Measurements from ENCODE around the gene MCM6.
"Not testable (repeated sequence)": the region's sequence is repeated elsewhere in the genome, so short reads cannot be mapped to it uniquely, and the experiment has no call there.

The MCM6 gene

DNA sequence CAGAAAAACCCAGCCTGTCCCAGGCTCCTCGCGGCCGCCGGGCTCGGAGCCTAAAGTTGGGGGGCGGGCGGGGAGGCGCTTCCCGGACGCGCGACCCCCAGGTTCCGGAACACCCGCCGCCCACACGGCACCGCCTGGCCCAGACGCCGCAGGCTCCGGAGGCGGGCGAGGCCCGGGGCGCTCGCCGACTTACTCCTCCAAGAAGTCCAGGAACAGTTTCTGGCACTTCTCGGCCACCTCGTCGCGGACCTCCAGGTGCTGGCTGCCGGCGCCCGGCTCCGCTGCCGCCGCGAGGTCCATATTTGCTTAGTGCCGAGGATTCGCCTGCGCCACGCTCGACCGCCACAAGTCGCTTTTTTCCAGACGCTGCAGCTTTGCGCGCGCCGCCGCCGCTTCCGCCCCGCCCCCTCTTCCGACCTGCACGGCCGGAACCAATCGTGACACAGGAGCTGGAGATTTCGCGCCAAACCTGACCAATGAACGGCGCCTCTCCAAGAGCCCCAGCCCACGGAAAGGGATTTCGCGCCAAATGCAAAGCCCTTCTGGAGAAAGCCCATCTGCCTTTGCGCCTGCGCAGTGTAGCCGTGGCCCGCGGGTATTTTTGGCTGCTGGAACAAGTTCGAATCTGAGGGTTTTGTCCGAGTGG is at the start of gene MCM6:
Gene MCM6, minus strand, starts transcription at position 378 of the 646 bp plus-strand sequence. Its CDS starts 78 bp downstream, at position 300.
- DNase-seq (ENCODE audit: low spot score): peak; percentile 99

GRCh38 chr2:135925571-135925970 is 49.3 kb upstream of the MCM6 start:
- no peak for DNase-seq (ENCODE audit: low spot score)

DNA sequence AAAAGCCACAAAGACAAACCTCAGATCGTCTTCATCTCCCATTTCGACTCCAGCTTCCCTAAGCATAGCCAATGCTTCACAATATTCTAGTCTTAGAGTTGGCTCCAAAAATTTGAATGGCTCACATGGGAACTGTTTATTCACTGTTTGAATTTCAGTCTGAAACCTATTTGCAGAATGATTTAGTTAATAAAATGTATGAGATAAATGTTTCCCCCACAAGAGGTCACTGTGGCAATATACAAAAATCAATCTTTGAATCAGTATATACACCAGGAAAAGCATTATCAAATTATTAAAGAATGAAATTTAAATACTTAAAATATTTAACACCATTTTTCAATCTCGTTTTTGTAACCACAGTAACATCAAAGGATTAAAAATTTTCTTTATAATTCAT is 40.0 kb upstream of the MCM6 start:
- DNase-seq (ENCODE audit: low spot score): peak; percentile 82

DNA sequence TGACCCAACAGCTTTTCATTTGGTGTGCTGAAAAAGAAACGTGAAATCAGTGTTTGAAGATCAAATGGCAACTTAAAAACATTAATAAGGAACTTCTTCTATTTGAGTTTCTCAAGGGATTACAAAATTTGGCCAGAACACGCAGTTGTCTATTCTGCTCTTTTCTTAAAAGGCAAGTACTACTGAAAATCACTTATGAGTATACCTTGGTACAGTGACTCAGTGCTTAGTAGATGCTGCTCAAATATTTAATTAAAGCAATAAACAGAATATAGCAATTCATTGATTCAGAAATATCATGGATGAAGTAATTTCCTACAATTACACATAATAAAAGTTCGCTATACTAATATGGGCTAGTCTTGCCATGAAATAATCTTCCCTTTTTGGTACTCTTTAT is 38.2 kb upstream of the MCM6 start:
- no peak for DNase-seq (ENCODE audit: low spot score)

- peak; percentile 81 for DNase-seq (ENCODE audit: low spot score)
Observed at GRCh38 chr2:135913727-135914365, 37.6 kb upstream of the MCM6 start.

- DNase-seq (ENCODE audit: low spot score): no peak
Observed at GRCh38 chr2:135909976-135910375, 33.7 kb upstream of the MCM6 start.

- DNase-seq (ENCODE audit: low spot score): no peak
Observed at GRCh38 chr2:135905679-135906078, 29.4 kb upstream of the MCM6 start.

- DNase-seq (ENCODE audit: low spot score): no peak
Observed at GRCh38 chr2:135904341-135904989, 28.2 kb upstream of the MCM6 start.

DNA sequence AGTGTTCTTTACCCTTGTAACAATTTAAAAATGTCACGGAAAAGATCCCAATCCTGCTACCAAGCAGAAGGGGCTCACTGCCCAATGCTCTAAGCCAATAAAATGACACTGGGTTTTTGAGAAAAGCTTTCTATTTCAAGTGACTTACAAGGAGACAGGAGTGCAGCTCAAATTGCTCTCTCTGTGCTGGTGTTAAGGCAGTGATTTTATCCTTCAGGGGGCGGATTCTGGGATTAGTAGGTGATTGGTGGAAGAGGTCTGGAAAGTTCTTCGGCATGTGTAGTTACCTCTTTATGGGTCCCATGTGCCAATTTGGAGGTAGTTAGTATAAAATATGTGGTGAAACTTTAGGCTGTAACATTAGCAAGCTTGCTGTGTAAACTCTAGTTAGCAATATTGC is 27.4 kb upstream of the MCM6 start:
- DNase-seq (ENCODE audit: low spot score): no peak

DNA sequence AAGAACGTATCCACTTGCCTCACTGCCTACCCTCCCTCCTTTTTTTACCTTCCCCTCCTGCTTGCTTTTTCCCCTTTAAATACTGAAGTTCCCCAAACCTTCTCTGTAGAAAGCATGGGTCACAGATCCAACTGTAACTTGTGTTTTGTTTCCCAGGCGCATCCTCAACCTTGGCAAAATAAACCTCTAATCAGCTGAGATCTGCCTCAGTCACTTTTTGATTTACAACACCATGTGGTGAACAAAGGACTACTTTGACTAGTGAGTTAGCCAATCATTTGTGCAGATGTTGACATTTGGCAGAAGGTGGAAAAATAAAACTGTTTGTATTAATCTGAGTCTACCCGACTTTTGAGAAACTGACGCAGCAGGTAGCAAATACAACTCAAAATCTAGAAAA is 23.3 kb upstream of the MCM6 start:
- DNase-seq (ENCODE audit: low spot score): no peak

GRCh38 chr2:135898234-135898786 is 22.1 kb upstream of the MCM6 start:
- no peak for DNase-seq (ENCODE audit: low spot score)

DNA sequence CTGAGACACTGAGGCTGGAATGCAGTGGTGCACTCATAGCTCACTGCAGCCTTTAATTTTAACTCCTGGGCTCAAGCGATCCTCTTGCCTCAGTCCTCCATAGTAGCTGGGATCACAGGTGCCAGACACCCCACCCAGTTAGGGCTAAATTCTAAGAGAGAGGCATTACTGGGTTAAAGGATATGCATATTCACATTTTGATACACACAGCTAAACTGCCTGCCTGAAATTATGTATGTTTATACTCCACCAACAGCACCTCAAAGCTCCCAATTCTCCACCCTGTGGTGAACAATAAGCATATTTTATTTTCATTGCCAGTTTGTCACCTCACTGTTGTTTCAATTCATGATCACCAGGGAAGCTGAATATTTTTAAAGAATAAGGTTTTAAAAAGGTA is 18.7 kb upstream of the MCM6 start:
- DNase-seq (ENCODE audit: low spot score): no peak

- DNase-seq (ENCODE audit: low spot score): peak; percentile 31
Observed at GRCh38 chr2:135893374-135893794, 17.1 kb upstream of the MCM6 start.

GRCh38 chr2:135890835-135891234 is 14.6 kb upstream of the MCM6 start:
- no peak for DNase-seq (ENCODE audit: low spot score)

DNA sequence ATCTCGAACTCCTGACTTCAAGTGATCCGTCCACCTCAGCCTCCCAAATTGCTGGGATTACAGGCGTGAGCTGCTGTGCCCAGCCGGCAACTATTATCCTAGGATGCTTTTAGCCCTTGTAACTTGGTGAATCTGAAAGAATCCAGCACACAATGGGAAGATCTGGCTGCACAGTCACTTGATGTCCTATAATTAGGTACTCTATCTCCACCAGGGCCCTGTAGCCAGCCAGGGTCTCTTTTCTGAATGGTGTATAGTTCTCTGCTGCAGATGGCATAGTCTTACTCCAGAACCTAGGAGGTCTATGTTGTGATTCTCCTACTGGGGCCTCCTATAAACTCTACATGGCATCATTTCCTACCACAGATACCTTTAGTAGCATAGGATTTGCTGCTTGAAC is 13.9 kb upstream of the MCM6 start:
- DNase-seq (ENCODE audit: low spot score): no peak

- DNase-seq (ENCODE audit: low spot score): not testable (repeated sequence)
Observed at GRCh38 chr2:135888587-135888986, 12.3 kb upstream of the MCM6 start.

DNA sequence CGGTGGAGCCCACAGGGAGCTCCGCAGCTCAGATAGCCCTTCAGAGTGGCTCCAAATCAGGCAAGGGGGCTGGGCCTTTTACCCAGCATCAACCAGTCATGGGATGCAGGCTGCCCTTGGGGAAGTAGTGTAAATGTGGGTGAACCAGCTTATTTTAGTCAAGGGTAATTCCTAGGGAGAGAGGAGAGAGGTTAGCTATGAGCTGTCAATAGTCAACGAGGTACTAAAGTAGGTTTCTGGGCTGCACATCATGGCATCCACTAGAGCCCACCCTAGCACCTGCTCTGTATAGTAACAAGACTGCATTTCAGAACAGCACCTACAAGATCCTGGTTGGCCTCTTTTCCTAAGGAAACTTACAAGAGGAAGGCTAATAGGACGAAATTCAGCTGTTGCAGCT is 9.5 kb upstream of the MCM6 start:
- no peak for DNase-seq (ENCODE audit: low spot score)

DNA sequence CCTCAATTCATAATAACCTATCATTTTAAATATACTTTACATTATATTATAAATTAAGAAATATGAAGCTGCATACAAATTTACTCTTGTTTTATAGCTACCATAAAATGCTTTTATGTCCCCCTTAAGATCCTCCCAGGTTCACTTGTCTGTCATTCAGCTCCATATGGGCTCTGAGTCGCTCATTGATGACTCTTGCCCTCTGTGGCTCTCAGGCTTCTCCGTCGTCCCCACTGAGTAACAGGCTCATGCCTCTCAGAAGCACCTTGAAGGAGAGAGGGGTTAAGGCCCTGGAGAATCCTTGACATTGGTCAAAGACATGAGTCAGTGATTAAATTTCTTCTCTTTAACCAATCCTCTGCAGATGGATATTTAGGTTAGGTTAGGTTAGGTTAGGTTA is 6.2 kb upstream of the MCM6 start:
- DNase-seq (ENCODE audit: low spot score): no peak

GRCh38 chr2:135876770-135877169 is 527 bp upstream of the MCM6 start:
- not testable (repeated sequence) for DNase-seq (ENCODE audit: low spot score)

DNA sequence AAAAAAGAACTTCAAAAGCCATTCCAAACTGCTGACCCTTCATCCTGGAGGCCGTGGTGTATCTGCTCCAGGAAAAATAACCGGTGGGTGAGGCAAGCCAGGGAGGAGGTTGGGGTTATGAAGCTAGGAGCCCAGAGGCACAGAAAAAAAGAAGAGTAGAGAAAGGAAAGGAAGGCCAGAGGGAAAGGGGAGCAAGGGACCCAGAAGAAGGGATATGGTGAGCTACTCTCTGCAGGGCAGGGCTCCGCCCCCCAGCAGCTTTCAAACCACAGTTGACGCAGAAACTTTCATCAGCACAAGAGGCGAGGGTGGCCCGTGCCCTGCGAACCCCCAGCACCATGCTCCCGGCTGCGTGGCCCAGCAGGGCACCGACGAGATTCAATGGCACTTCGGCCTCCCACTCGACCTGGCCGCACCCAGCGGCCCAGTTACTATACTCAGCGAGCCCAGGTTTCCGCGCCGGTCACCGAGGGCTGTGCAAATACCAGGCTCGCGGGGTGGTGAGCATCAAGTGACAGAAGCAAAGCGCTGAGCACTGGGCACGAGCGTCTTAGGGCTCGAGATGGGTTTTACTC is 665 bp downstream of the MCM6 start:
- DNase-seq (ENCODE audit: low spot score): peak; percentile 80

GRCh38 chr2:135874777-135875365 is 1.4 kb downstream of the MCM6 start:
- peak; percentile 19 for DNase-seq (ENCODE audit: low spot score)

DNA sequence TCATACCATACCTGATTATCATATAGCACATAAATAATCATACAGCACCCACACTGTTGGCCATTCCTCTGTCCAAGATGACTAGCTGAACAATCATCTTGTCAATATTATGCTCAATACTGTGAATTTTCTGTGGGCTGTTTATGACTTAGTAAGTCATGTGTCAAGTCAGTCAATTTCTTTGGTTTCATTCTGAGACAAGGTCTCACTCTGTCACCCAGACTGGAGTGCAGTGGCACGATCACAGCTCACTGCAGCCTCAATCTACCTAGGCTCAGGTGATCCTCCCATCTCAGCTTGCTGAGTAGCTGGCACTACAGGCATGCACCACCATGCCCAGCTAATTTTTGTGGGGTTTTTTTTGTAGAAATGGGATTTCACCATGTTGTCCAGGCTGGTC is 5.7 kb downstream of the MCM6 start:
- DNase-seq (ENCODE audit: low spot score): no peak
